ENCODE data around the gene MASP2. TPM values are rescaled to one million over a fixed set of nuclear protein-coding genes. Genes with fewer than 3 reads are reported as not detected.
"Not testable (repeated sequence)": the region's sequence is repeated elsewhere in the genome, so short reads cannot be mapped to it uniquely, and the experiment has no call there.

Gene MASP2
- total and polyA plus RNA-seq, 9 of the 15 experiments (the other 6 are each of a cell fraction or from before 2014, with no cell fraction given): 0.01 to 0.23 (median 0.06) TPM; not detected in 3

DNA sequence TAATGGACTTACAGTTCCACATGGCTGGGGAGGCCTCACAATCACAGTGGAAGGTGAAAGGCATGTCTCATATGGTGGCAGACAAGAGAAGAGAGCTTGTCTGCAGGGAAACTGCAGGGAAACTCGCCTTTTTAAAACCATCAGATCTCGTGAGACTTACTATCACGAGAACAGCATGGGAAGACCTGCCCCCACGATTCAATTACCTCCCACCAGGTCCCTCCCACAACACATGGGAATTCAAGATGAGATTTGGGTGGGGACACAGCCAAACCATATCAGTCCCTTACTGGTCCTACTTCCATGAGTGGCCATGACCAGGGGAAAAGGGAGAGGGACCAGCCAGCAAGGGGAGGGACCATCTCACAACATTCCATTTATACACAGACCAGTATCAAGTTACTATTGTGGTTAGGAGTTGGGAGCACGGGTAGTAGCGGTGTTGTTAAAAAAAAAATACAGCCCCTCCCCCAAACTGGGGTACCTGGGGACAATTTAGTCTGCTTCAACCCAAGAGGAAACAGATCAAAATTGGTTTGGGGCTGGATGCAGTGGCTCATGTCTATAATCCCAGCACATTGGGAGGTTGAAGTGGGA is 57.0 kb downstream of the MASP2 start:
- H2AFZ ChIP-seq (ENCODE audit: low read depth, low read length); H3K4me1 ChIP-seq (replicated peaks in 1 of 2; ENCODE audit: control insufficient read depth in 2 of 2, insufficient read depth in 2 of 2, low read length in 2 of 2); H3K36me3 ChIP-seq (ENCODE audit: control insufficient read depth, insufficient read depth, low read length); H3K9me1 ChIP-seq (ENCODE audit: control insufficient read depth, insufficient read depth, low read length); BruUV-seq (replicated peaks); intact Hi-C loops (cut with micrococcal nuclease); H3K79me2 ChIP-seq (ENCODE audit: control insufficient read depth, insufficient read depth, low read length); CTCF ChIA-PET (ENCODE audit: low intra/inter-chr PET ratio); ATAC-seq; in situ Hi-C loops (cut with MboI); FAIRE-seq; H3K4me3 ChIP-seq; H3K4me2 ChIP-seq (ENCODE audit: insufficient read depth, low read length); H3K9ac ChIP-seq (ENCODE audit: insufficient read depth in 1 of 2, low read depth in 2 of 2, low read length in 2 of 2); DNase-seq (ENCODE audit: extremely low read depth in 1 of 4, low spot score in 3 of 4); H3K27ac ChIP-seq (ENCODE audit: extremely low read depth, low read depth, low read length); H3K9me3 ChIP-seq (replicated peaks; ENCODE audit: control insufficient read depth, insufficient read depth, low read depth, low read length); H4K20me1 ChIP-seq (replicated peaks; ENCODE audit: control insufficient read depth, insufficient read depth, low read length): not testable (repeated sequence)
- TF ChIP-seq ZFP36 (IDR thresholded peaks at IDR 0.05; ENCODE audit: low read depth, low read length, partially characterized antibody) (peak; percentile 12), CHD2 (IDR thresholded peaks at IDR 0.05; ENCODE audit: low read depth, low read length) (peak; percentile 82)
- POLR2A ChIA-PET: interaction anchor here (0.5 to 1.0 kb wide), 3 partner anchors 12 to 144 kb away, joined by 3 to 4 read pairs (median 3); partner anchors contain the start of gene TARDBP
- H3K27me3 ChIP-seq (ENCODE audit: control insufficient read depth in 2 of 2, insufficient read depth in 2 of 2, low read length in 2 of 2): peaks cover 38 to 71% of the 10 kb centered on the region in 2 experiments
- WGBS (ENCODE audit: insufficient coverage, low coverage, missing lambda C conversion rate): 1% methylated on average over 6 of the region's 6 CpGs

- Histone ChIP-seq H3K79me2 (ENCODE audit: control insufficient read depth, insufficient read depth, low read length) (no peaks in the 10 kb centered on the region), H3K9me3 (replicated peaks; ENCODE audit: control insufficient read depth, insufficient read depth, low read depth, low read length) (no peaks in the 10 kb centered on the region), H3K4me2 (ENCODE audit: insufficient read depth, low read length) (no peak overlapping the region), H3K27ac (ENCODE audit: extremely low read depth, low read depth, low read length) (no peak overlapping the region), H4K20me1 (replicated peaks; ENCODE audit: control insufficient read depth, insufficient read depth, low read length) (no peaks in the 10 kb centered on the region; the same call in 1 of the 2 replicates), H3K36me3 (ENCODE audit: control insufficient read depth, insufficient read depth, low read length) (no peaks in the 10 kb centered on the region), H3K4me3 (no peak overlapping the region), H3K9me1 (ENCODE audit: control insufficient read depth, insufficient read depth, low read length) (no peaks in the 10 kb centered on the region), H2AFZ (ENCODE audit: low read depth, low read length) (no peak overlapping the region), H3K9ac (ENCODE audit: insufficient read depth in 1 of 2, low read depth in 2 of 2, low read length in 2 of 2) (no peak overlapping the region), H3K27me3 (ENCODE audit: control insufficient read depth in 2 of 2, insufficient read depth in 2 of 2, low read length in 2 of 2) (peaks cover 44 to 80% of the 10 kb centered on the region in 2 experiments), H3K4me1 (replicated peaks in 1 of 2; ENCODE audit: control insufficient read depth in 2 of 2, insufficient read depth in 2 of 2, low read length in 2 of 2) (no peaks in the 10 kb centered on the region)
- BruUV-seq (replicated peaks): no TSS peak
- in situ Hi-C loops (cut with MboI) (no loop called here), intact Hi-C loops (cut with micrococcal nuclease) (no loop called here)
- ATAC-seq (no peak), FAIRE-seq (no peak), DNase-seq (ENCODE audit: extremely low read depth in 1 of 4, low spot score in 3 of 4) (peak in 1 of 4 experiments; percentile 6)
- 7% methylated on average over 5 of the region's 5 CpGs for WGBS (ENCODE audit: insufficient coverage, low coverage, missing lambda C conversion rate)
- CTCF ChIA-PET (ENCODE audit: low intra/inter-chr PET ratio): no interaction called here
- POLR2A ChIA-PET: no interaction called here
- TF ChIP-seq, protein P1, sequence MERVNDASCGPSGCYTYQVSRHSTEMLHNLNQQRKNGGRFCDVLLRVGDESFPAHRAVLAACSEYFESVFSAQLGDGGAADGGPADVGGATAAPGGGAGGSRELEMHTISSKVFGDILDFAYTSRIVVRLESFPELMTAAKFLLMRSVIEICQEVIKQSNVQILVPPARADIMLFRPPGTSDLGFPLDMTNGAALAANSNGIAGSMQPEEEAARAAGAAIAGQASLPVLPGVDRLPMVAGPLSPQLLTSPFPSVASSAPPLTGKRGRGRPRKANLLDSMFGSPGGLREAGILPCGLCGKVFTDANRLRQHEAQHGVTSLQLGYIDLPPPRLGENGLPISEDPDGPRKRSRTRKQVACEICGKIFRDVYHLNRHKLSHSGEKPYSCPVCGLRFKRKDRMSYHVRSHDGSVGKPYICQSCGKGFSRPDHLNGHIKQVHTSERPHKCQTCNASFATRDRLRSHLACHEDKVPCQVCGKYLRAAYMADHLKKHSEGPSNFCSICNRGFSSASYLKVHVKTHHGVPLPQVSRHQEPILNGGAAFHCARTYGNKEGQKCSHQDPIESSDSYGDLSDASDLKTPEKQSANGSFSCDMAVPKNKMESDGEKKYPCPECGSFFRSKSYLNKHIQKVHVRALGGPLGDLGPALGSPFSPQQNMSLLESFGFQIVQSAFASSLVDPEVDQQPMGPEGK (CRISPR knock-in tag; IDR thresholded peaks at IDR 0.05; ENCODE audit: borderline replicate concordance): no peak
- TF ChIP-seq RFX1 (IDR thresholded peaks at IDR 0.05) (no peak), ZNF280A (IDR thresholded peaks at IDR 0.05; ENCODE audit: low read depth, partially characterized antibody) (no peak), JUNB (CRISPR knock-in tag; conservative IDR thresholded peaks at IDR 0.05) (no peak), PTTG1 (tag; IDR thresholded peaks at IDR 0.05; ENCODE audit: low read depth) (no peak), ELF4 (CRISPR knock-in tag; IDR thresholded peaks at IDR 0.05) (no peak), GATA2 (CRISPR knock-in tag; IDR thresholded peaks at IDR 0.05) (no peak), MBD1 (CRISPR knock-in tag; IDR thresholded peaks at IDR 0.05) (no peak)
Measured at GRCh38 chr1:10989095-10989494, 57.9 kb downstream of the MASP2 start.
